Esophagus squamous epithelium (tissue), 5 donors: Measurements from ENCODE around the gene WDR37. TPM values are rescaled to one million over a fixed set of nuclear protein-coding genes. Genes with fewer than 3 reads are reported as not detected.
"Not testable (repeated sequence)": the region's sequence is repeated elsewhere in the genome, so short reads cannot be mapped to it uniquely, and the experiment has no call there.

ENCODE experiments used
- DNase-seq: peaks from one replicate; lab custom pipeline; 2025; lab: John Stamatoyannopoulos, UW
- H3K27ac ChIP-seq, 4 donors: fragments of 200-600 bp; sonication (generic); one replicate each; pipeline ENCODE4 v1.5.1; 2016 to 2019; ENCODE audit warnings: mild to moderate bottlenecking in 1 of 4
- H3K27me3 ChIP-seq, 4 donors: fragments of 200-600 bp; sonication (generic); 1 replicate in 3 of 4; 2 replicates in 1 of 4; pipeline versions ENCODE4 v1.5.1 to v1.6.0; 2017 to 2021; ENCODE audit warnings: antibody characterized with exemption in 1 of 4
- H3K36me3 ChIP-seq, 3 donors: fragments of 200-600 bp; sonication (generic); one replicate each; pipeline ENCODE4 v1.5.1; 2016 to 2019
- H3K4me1 ChIP-seq, 3 donors: fragments of 200-600 bp; sonication (generic); one replicate each; pipeline ENCODE4 v1.5.1; 2017 to 2019
- H3K4me3 ChIP-seq, 4 donors: fragments of 200-600 bp; sonication (generic); 1 replicate in 3 of 4; 2 replicates in 1 of 4; pipeline ENCODE4 v1.5.1; 2016 to 2019; ENCODE audit warnings: mild to moderate bottlenecking in 2 of 4, moderate library complexity in 1 of 4
- H3K9me3 ChIP-seq, 3 donors: fragments of 200-600 bp; sonication (generic); one replicate each; pipeline ENCODE4 v1.5.1; 2016 to 2019
- POLR2A ChIP-seq, 4 donors: fragments of 450-650 bp; IDR thresholded peaks; one replicate each; pipeline ENCODE4 v1.6.1; 2017; ENCODE audit warnings: antibody characterized with exemption in 4 of 4, mild to moderate bottlenecking in 4 of 4, moderate library complexity in 3 of 4
- WGBS, 2 donors: methylation state at CpG; one replicate each; pipeline ENCODE4 v1.1.5; 2018; 5-methylcytosine and 5-hydroxymethylcytosine counted together
- intact Hi-C: fragments of 100-400 bp; cut with DNase I; formaldehyde crosslinking; loops from one replicate; pipeline ENCODE4 v1.15.0; 2022
- total RNA-seq, 4 donors: library from RNA; depleted of rRNA; stranded (reverse); fragments of >200 nt; gene quantifications; one replicate each; pipeline ENCODE4 v1.1.0, GENCODE V29; 2016
- TF ChIP-seq, protein P1 (sequence below), 6 experiments: fragments of 450-650 bp in 4 of 6; fragments of 200-600 bp in 2 of 6; sonication (generic) in 2 of 6; IDR thresholded peaks; one replicate each; pipeline ENCODE4 v1.5.1; 2016 to 2019; ENCODE audit warnings: antibody characterized with exemption in 6 of 6, mild to moderate bottlenecking in 4 of 6, moderate library complexity in 4 of 6
- donor health status: DM: yes; HTN: yes; CAD: no.

Gene WDR37, protein sequence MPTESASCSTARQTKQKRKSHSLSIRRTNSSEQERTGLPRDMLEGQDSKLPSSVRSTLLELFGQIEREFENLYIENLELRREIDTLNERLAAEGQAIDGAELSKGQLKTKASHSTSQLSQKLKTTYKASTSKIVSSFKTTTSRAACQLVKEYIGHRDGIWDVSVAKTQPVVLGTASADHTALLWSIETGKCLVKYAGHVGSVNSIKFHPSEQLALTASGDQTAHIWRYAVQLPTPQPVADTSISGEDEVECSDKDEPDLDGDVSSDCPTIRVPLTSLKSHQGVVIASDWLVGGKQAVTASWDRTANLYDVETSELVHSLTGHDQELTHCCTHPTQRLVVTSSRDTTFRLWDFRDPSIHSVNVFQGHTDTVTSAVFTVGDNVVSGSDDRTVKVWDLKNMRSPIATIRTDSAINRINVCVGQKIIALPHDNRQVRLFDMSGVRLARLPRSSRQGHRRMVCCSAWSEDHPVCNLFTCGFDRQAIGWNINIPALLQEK
- total RNA-seq, result 10 to 100 TPM in 2 of 4 donors, 1 to 10 TPM in 2; 7.5 to 17.2 (median 11.3) TPM

DNA sequence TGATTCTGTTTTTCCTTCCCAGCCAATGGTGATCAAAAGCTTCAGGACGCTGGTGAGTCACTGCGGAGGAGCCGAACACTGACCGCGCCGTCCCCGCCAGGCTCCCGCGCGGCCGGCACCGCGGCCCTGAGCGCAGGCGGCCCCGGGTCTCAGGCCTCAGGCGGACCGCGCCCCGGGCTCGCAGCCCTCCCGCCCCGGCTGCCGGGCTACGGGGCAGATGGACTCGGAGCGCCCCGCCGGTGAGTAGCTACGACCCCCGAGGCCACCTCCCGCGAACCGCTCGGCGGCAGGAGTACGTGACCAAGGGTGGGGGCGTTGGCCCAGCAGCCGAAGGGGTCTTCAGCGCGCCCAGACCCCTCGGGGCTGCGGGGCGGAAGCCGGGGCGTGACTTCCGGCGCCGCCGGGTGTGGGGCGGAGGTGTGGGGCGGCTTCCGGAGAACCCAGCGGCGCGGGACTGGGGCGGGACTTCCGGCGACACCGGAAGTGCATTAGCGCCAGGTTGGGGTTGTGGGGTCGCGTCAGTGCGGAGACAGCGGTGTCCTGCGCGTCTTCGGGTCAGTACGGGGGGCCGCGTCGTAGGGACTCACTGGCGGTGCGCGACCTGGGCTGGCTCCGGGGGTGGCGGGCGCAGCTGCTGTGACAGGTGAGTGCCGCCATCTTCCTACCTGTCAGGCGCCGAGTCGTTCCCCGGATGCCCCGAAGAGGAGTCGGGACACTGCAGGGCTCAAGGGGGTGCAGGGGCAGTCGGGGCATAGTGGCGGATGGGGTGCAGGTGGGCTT is at the start of gene WDR37:
WDR37 (plus strand) TSS at position 60 of the 780 bp plus-strand sequence. CDS start 15,771 bp downstream, outside the sequence.
- Histone ChIP-seq H3K4me1 (peaks cover 12 to 75% (median 41%) of the 10 kb centered on the region in 3 donors), H3K27ac (peak within 1 kb of the TSS; percentile 98 to 100 (median 99)), H3K9me3 (no peaks in the 10 kb centered on the region), H3K4me3 (peak within 1 kb of the TSS; percentile 82 to 97 (median 92)), H3K36me3 (peaks cover 0 to 19% (median 0%) of the 10 kb centered on the region in 3 donors), H3K27me3 (no peaks in the 10 kb centered on the region)
- no peak for DNase-seq
- 0% methylated on average over 3 of the region's 87 CpGs; no CpG with 5 or more reads in 1 of the 2 donors for WGBS, 2 donors
- intact Hi-C loops, result no loop called here
- peak in 3 of 4 donors; percentile 21 to 81 (median 75) for TF ChIP-seq POLR2A (IDR thresholded peaks at IDR 0.05)
- TF ChIP-seq, protein P1, sequence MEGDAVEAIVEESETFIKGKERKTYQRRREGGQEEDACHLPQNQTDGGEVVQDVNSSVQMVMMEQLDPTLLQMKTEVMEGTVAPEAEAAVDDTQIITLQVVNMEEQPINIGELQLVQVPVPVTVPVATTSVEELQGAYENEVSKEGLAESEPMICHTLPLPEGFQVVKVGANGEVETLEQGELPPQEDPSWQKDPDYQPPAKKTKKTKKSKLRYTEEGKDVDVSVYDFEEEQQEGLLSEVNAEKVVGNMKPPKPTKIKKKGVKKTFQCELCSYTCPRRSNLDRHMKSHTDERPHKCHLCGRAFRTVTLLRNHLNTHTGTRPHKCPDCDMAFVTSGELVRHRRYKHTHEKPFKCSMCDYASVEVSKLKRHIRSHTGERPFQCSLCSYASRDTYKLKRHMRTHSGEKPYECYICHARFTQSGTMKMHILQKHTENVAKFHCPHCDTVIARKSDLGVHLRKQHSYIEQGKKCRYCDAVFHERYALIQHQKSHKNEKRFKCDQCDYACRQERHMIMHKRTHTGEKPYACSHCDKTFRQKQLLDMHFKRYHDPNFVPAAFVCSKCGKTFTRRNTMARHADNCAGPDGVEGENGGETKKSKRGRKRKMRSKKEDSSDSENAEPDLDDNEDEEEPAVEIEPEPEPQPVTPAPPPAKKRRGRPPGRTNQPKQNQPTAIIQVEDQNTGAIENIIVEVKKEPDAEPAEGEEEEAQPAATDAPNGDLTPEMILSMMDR (IDR thresholded peaks at IDR 0.05), result peak in 1 of 6 experiments; percentile 7

DNA sequence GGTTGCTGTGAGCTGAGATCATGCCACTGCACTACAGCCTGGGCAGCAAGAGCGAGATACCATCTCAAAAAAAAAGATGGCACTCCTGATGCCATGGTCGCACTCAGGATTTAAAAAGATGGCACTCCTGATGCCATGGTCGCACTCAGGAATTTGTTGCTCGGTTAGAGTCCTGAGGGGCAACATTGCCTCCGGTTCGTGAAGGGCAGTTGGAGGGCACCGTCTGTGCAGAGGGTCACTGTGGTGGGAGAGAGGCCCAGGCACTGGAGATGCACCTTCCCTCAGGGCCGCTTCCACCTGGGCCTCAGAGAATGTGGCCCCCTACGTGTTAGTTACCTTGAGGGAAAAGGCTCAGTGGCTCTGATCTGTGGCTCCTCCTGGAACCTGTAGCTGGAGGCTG is 49.6 kb upstream of the WDR37 start:
- 95% methylated on average over 9 of the region's 9 CpGs for WGBS, 2 donors
- no peaks in the 10 kb centered on the region for H3K27me3 ChIP-seq

DNA sequence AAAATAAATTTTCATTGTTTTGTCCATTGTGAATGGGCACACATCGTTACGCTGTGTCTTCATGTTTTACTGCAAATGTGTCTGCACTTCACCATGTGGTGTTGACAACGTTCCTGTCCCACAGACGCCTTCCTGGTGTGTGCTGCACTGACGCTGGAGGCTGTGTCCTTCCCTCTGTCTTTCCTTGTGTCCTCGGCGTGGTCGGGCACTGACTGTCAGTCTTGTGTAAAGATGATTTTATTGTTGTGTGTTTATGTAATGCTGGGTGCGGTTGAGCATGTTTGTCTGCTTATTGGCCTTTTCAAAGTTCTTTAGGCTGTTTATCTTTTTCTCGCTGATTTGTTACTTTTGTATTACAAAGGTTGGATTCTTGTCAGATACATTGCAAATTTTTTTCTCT is 48.6 kb upstream of the WDR37 start:
- Histone ChIP-seq H3K4me3 (no peak overlapping the region), H3K27ac (no peak overlapping the region), H3K9me3 (peaks cover 0 to 5% (median 4%) of the 10 kb centered on the region in 3 donors), H3K4me1 (no peaks in the 10 kb centered on the region), H3K27me3 (no peaks in the 10 kb centered on the region), H3K36me3 (peaks cover 56 to 100% (median 72%) of the 10 kb centered on the region in 3 donors)
- DNase-seq, result no peak
- TF ChIP-seq, protein P1 (IDR thresholded peaks at IDR 0.05), result no peak
- no peak for TF ChIP-seq POLR2A (IDR thresholded peaks at IDR 0.05)
- WGBS, 2 donors, result 83 to 90% methylated on average over 10 of the region's 10 CpGs
- intact Hi-C loops, result no loop called here

More for the DNA sequence above, 49.6 kb upstream of the WDR37 start:
- no peak for DNase-seq
- no peak overlapping the region for H3K4me3 ChIP-seq
- no peaks in the 10 kb centered on the region for H3K4me1 ChIP-seq
- H3K36me3 ChIP-seq, result peaks cover 46 to 100% (median 66%) of the 10 kb centered on the region in 3 donors
- H3K9me3 ChIP-seq, result peaks cover 0 to 15% (median 10%) of the 10 kb centered on the region in 3 donors
- TF ChIP-seq, protein P1 (IDR thresholded peaks at IDR 0.05), result no peak
- no peak for TF ChIP-seq POLR2A (IDR thresholded peaks at IDR 0.05)
- intact Hi-C loops, result no loop called here
- no peak overlapping the region for H3K27ac ChIP-seq

DNA sequence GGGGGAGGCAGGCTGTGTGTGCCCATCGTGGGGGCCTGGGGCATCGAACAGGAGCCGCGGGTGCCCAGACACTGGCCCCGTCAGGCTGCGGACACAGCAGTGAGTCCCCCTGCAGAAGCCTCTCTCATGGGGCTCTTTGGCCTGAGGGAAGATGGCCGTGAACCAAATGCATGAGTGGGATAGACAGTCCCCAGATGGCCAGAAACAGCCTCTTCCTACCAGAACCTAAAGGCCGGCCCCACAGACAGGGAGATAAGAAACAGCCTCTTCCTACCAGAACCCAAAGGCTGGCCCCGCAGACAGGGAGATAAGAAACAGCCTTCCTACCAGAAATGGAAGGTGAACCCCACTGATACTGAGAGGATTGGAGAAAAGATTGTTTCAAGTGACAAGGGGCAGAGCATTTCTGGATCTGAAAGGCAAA is 47.1 kb upstream of the WDR37 start:
- TF ChIP-seq, protein P1 (IDR thresholded peaks at IDR 0.05), result no peak
- TF ChIP-seq POLR2A (IDR thresholded peaks at IDR 0.05), result no peak
- no peaks in the 10 kb centered on the region for H3K27me3 ChIP-seq
- DNase-seq, result no peak
- H3K4me1 ChIP-seq, result no peaks in the 10 kb centered on the region
- WGBS, 2 donors, result 77 to 100% methylated on average over 2 to 3 of the region's 9 CpGs
- H3K27ac ChIP-seq, result no peak overlapping the region
- H3K4me3 ChIP-seq, result no peak overlapping the region
- no peaks in the 10 kb centered on the region for H3K9me3 ChIP-seq
- H3K36me3 ChIP-seq, result peaks cover 54 to 100% (median 73%) of the 10 kb centered on the region in 3 donors
- intact Hi-C loops, result no loop called here

DNA sequence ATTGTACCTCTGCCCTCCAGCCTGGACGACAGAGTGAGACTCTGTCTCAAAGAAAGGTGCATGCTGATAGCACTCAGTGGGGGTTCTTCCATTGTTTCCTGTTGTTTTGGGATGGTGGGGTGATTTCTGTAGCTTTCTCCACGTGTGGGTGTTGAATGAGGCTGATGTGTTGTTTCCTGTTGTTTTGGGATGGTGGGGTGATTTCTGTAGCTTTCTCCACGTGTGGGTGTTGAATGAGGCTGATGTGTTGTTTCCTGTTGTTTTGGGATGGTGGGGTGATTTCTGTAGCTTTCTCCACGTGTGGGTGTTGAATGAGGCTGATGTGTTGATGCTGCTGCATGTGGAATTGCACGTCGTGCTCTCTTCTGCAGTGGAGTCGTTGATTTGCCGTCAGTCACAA is 46.2 kb upstream of the WDR37 start:
- H3K4me3 ChIP-seq, H3K27me3 ChIP-seq, intact Hi-C loops, H3K4me1 ChIP-seq, H3K27ac ChIP-seq, DNase-seq, H3K9me3 ChIP-seq: not testable (repeated sequence)
- peaks cover 46 to 100% (median 70%) of the 10 kb centered on the region in 3 donors for H3K36me3 ChIP-seq
- 65 to 81% methylated on average over 4 to 8 of the region's 8 CpGs for WGBS, 2 donors
